Forelimb muscle (tissue), 1 donor: ENCODE results near the gene TMEM139. TPM values are rescaled to one million over a fixed set of nuclear protein-coding genes. Genes with fewer than 3 reads are reported as not detected.
"Not testable (repeated sequence)": the region's sequence is repeated elsewhere in the genome, so short reads cannot be mapped to it uniquely, and the experiment has no call there.

Experiments used
- DNase-seq: peaks from one replicate; pipeline ENCODE4 v3.0.0-alpha.2; 2013; ENCODE audit warnings: low read depth
- polyA plus RNA-seq: library from polyadenylated mRNA; unstranded; fragments of 120-200 nt; gene quantifications from one replicate; pipeline ENCODE4 v1.2.1, GENCODE V29; 2013; ENCODE audit not compliant: insufficient read length

The TMEM139 gene
- polyA plus RNA-seq, 1 donor: 1.0 TPM

DNA sequence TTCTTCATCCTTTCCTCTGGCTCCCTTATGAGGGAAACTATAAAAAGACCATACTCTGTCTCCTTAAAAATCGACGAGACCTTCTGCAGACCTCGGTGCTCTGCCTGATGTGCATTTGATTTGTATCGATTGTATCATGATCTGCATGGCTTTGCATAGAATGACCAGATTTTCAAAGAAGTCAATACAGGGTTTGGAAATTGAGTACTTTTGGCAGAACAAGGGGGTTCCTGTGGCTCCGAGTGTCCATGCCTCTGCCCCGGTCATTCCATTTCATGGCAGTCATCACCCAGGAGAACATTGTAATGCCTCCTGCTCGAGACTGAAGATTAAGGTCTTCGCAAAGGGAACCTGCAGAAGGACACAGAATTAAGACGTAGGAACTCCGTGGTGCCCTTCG, 4.1 kb downstream of the TMEM139 start:
- no peak for DNase-seq

DNA sequence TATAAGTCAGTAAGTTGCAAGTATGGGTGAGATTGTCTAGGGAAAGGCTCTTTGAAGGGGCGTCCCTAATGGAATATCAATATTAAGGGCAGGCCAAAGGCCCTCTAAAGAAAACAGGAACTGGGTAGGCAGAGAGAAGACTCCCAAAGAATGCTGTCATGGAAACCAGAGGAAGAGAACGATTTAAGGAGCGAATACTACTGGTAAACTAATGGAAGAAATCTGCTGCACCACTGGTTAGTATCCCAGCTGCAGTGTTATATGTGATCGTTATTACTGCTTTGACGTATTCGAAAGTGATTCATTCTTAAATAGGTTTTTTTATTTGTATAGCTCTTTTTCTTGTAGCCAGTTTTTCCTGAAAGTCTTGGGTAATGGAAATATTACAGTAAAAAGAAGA, 4.7 kb downstream of the TMEM139 start:
- DNase-seq: no peak

DNA sequence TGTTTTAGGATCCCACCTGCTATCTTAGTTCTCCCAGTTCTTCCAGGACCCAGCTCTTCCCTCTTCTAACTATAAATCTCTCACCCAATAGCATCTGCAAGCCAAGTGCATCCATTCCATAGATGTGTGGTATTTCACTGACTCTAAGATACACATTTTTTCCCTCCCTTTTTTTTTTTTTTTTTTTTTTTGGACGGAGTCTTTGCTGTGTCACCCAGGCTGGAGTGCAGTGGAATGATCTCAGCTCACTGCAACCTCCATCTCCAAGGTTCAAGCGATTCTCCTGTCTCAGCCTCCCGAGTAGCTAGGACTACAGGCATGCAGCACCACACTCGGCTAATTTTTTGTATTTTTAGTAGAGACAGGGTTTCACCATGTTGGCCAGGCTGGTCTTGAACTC, 5.1 kb downstream of the TMEM139 start:
- DNase-seq: not testable (repeated sequence)

DNA sequence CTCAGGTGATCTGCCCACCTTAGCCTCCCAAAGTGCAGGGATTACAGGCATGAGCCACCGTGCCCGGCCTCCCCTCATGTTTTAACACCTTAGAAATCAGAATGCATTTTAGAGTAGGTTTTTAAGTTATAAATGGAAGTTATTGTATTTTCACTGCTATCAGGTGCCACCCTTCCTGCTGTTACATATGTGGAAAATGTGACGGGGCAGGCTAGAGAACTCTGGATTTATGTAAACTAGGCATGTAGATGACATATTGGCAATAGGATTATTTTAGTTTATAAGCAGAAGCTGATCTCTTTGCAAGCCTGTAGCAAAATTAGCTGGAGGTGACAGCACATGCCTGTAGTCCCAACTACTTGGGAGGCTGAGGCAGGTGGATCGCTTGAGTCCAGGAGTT, 5.5 kb downstream of the TMEM139 start:
- no peak for DNase-seq

DNA sequence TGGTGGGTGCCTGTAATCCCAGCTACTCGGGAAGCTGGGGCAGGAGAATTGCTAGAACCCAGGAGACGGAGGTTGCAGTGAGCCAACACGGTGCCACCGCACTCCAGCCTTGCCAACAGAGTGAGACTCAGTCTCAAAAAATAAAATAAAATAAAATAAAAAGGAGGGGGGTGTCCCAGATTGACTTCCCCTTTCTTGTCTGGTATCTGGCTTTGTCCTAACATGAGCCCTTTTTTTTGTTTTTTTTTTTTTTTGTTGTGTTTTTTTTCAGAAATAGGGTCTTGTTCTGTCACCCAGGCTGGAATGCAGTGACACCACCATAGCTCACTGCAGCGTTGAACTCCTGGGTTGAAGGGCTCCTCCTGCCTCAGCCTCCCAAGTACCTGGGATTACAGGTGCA, 8.1 kb downstream of the TMEM139 start:
- DNase-seq: no peak

DNA sequence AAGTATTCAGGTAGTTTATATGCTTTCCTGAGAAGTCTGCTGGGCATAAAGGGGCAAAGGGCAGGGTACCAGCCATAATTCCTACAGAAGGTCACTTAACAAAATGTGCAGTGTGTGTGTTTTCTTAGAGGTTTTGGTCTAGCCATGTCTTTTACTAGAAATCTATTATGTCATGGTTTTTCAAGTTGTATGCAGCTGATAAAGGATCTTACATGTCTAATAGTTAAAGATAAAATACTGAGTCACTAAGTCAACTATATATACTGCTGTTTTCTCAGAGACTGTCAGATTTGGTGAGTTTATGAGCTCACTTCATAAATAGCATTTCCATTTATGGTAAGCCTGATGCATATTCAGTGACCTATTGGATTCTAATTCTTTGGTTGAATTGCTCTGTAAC, 11.1 kb downstream of the TMEM139 start:
- no peak for DNase-seq

DNA sequence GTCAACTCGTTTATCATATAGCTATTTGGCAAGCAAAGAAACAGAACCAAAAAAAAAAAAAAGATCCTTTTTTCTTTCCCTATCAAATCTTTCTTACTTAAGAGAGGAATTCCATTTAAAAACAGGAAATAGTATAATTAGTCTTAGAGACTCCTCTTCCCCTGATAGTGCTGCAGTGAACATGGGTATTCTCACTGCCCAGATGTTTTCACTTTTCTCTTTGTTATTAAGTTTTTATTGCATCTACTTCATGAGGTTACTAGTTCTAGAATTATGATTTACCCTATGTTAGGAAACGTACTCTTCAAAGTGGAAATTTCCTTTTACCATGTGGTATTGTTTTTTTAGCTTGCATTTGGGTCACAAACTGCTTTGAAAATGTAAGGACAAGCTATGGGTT, 11.9 kb downstream of the TMEM139 start:
- DNase-seq: no peak

DNA sequence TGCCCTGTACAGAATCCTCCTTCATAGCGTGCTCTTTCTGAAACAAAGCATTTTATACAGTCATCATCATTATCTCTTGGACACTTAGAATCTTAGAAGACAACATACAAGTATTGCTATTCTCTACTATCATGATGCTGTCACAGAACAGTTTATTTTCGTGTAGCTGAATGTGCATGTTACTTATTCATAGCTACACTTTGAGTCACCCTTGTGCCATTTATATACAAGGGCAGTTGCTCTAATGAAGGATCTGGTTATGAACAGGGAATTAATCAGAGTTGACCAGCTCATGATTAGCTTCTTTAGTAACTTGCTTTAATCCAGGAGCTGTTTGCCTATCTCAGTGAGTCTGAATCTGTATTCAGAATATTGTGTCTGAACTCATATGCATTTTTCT, 14.6 kb downstream of the TMEM139 start:
- no peak for DNase-seq

DNA sequence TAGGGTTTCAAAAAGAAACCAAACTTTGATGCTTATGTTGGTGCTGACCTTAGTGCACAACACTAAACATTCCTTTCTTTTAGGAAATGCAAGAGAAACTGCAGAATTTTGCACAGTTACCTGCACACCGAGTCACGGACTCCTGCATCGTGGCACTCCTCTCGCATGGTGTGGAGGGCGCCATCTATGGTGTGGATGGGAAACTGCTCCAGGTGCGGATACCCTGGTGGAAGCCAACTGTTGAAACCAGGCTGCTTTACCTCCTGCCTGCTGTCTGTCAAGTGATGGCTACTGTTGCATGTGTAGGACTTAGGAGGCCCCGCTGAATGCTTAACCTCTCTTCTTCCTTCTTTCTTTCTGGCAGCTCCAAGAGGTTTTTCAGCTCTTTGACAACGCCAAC, 15.1 kb downstream of the TMEM139 start:
- DNase-seq: no peak

DNA sequence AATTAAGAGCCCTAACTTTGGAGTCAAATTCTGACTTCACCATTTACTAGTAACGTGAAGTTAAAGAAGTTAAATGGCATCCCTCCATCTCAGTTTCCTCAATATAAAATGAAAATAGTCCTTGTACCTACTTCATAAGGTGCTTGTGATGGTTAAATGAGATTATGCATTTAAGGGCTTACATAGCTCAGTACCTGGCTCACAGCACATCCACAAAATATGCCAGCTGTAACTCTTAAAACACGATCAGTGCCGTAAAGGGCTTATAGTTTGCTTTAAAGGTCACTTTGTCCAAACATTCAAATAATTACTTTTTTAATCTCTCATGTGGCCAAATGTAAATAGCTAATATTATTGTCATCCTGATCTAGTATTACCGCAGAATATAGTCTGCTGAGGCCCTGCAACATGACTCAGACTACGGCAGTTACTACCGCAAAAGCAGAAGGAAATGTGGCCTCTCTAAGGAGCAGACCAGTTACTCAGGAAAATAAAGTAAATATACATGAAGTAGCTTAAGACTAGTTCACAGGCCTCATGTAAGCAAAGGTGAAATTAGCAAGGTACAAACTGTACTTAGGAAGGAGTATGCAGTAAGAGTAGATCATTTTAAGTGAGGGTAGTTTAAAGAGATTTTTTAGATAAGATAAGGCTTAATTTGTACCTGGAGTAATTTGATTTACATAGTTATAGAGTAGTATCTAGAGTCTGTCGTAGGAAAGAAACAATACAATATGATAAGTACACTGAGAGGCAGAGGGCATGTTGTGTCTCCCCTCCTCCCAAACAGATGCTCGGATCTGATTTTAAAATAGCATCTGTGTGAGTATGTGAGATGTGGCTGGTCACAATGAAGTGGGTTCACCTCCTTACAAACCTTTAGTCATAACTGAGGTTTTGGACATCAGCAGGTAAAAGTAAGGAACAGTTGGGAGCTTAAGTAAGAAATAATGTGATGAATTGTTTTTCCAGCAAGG, 16.5 kb downstream of the TMEM139 start:
- no peak for DNase-seq

DNA sequence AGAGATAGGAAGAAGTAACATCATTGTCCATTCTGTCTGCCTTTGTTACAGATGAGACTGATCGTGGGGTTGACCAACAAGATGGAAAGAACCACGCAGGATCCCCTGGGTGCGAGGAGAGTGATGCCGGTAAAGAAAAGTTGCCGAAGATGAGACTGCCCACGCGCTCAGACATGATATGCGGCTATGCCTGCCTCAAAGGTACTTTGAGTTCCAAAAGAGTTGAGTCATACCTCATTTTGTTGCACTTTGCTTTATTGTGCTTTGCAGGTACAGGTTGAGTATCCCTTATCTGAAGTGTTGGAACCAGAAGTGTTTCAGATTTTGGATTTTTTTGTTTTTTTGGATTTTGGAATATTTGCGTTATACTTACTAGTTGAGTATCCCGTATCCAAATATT, 19.0 kb downstream of the TMEM139 start:
- DNase-seq: no peak

DNA sequence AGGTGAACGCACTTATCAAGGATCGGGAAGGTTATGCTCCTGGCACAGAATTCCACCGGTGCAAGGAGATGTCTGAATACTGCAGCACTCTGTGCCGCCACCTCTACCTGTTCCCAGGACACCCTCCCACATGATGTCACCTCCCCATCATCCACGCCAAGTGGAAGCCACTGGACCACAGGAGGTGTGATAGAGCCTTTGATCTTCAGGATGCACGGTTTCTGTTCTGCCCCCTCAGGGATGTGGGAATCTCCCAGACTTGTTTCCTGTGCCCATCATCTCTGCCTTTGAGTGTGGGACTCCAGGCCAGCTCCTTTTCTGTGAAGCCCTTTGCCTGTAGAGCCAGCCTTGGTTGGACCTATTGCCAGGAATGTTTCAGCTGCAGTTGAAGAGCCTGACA, 20.2 kb downstream of the TMEM139 start:
- no peak for DNase-seq

DNA sequence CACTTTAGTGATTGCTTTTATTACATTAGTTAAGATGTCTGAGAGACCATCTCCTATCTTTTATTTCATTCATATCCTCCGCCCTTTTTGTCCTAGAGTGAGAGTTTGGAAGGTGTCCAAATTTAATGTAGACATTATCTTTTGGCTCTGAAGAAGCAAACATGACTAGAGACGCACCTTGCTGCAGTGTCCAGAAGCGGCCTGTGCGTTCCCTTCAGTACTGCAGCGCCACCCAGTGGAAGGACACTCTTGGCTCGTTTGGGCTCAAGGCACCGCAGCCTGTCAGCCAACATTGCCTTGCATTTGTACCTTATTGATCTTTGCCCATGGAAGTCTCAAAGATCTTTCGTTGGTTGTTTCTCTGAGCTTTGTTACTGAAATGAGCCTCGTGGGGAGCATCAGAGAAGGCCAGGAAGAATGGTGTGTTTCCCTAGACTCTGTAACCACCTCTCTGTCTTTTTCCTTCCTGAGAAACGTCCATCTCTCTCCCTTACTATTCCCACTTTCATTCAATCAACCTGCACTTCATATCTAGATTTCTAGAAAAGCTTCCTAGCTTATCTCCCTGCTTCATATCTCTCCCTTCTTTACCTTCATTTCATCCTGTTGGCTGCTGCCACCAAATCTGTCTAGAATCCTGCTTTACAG, 20.8 kb downstream of the TMEM139 start:
- DNase-seq: no peak

DNA sequence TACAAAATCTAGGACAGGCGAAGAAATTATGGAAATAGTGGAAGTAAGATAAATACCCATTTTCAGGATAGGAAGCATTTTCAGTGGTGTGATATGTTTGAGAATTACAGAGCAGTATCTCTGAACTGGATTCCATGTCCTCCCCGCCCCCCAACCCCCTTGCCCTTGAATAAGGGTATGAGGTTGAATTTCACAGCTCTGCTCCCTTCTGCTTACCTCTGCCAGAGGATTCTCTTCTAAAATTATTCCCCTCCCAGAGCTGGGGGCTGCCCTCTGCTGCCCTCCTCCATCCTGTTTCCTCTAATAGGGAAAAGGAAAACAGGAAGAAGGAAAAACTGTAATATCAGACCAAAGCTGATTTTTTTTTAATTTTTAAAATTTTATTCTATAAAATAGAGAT, 23.9 kb downstream of the TMEM139 start:
- DNase-seq: no peak

DNA sequence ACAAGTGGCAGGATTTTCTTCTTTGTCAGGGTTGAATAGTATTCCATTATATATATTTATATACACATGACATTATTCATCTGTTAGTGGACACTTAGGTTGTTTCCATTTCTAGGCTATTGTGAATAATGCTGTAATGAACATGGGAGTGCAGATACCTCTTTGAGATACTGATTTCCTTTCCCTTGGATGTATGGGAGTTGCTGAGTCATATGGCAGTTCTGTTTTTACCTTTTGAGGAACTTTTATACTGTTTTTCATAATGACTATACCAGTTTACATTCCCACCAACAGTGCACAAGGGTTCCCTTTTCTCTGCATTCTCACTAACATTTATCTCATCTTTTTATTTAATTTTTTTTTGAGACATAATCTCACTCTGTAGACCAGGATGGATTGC, 29.4 kb downstream of the TMEM139 start:
- no peak for DNase-seq

DNA sequence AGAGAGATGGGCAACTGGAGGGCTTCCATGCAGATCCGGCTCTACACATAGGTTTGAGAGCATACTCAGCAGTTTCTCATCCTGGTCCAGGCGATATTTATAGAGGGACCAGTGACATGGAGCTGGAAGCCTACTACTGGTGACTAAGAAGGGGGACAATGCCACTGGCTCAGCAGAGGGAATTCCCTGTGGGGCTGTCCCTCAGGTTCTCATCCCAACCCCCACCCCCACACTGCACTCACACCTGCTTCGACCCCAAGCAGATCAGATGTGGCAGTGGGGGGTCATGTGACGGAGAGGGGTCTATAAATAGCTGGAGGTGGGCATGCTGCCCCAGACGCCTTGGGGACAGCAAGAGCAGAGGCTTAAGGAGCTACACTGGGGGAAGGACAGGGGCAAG, 31.0 kb downstream of the TMEM139 start, which contains the start of gene CLCN1:
Gene CLCN1, plus strand, starts transcription at position 336 of the 400 bp plus-strand sequence. CDS start 102 bp downstream, outside the sequence.
- DNase-seq: no peak

DNA sequence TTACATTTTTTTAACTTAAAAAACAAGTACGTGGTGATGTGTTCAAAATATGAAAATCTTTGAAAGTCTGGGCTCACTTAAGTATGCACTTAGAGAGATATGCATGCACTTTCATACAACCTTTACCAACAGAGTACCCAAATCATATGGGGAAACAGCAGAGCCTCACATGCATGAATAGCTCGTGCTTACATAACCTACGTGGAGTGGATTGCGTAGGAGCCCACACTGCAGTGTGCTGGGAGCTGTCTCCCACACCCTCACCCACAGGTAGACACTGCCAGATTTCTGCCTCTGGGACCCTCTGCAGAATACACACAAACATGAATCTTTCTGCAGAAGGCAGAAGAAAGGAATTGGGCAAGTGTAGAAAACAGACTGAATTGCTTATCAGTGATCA, 31.7 kb downstream of the TMEM139 start:
- no peak for DNase-seq

DNA sequence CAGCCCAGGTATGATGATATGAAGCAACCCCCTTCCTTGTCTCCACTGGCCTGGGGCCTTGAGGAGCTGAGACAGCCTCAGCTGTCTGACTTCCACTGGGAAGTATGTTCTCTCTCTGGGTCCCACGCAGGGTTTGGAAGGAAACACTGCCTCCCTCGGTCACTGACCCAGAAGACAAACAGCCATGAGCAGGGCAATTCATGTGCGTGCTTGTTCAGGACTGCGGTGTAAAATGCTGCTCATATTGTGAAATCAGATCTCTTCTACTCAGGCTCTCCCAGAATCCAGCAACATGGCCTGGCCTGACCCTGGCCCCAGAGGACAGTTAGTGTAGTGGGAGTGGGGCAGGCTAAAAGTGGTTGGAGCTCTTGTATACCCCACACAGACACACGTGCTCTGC, 33.9 kb downstream of the TMEM139 start:
- DNase-seq: no peak

DNA sequence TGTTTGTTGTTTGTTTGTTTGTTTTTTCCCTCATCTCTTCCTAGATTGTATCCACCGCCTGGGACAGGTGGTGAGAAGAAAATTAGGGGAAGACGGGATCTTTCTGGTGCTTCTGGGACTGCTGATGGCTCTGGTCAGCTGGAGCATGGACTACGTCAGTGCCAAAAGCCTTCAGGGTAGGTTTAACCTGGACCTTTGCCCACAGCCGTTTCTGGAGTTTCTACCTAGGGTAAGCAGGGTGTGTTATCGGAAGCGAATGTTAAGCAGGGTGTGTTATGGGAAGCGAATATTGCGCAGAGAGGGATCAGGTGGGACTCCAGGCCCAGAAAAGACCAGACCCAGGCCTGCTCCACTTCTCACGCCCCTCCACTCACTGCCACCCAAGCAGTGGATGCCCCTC, 35.9 kb downstream of the TMEM139 start:
- no peak for DNase-seq

DNA sequence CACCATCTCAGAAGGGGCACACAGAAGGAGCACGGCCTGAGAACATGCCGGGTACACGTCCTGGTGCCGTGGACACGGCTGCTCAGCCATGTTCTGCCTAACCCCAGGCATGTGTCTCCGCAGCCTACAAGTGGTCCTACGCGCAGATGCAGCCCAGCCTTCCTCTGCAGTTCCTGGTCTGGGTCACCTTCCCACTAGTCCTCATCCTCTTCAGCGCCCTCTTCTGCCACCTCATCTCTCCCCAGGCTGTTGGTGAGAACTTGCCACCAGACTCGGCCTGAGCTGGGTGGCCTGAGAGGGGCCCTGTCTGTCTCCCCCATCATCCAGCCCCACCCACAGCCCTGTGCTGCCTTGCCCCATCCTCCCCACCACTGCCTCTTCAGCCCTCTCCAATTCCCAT, 36.5 kb downstream of the TMEM139 start:
- DNase-seq: no peak

DNA sequence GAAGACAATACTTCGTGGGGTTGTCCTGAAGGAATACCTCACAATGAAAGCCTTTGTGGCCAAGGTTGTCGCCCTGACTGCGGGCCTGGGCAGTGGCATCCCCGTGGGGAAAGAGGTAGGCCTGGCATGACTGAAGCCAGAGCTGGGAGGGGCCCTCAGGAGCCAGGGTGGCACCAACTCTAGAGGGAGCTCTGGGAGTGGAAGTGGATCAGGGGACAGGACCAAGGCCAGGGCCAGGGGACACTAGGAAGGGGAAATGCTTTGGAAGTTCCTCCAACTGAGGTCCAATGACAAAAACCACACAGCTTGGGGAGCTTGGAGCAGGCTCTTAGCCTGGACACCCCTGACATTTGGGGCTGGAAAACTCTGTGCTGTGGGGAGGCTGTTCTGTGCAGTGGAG, 37.0 kb downstream of the TMEM139 start:
- no peak for DNase-seq

DNA sequence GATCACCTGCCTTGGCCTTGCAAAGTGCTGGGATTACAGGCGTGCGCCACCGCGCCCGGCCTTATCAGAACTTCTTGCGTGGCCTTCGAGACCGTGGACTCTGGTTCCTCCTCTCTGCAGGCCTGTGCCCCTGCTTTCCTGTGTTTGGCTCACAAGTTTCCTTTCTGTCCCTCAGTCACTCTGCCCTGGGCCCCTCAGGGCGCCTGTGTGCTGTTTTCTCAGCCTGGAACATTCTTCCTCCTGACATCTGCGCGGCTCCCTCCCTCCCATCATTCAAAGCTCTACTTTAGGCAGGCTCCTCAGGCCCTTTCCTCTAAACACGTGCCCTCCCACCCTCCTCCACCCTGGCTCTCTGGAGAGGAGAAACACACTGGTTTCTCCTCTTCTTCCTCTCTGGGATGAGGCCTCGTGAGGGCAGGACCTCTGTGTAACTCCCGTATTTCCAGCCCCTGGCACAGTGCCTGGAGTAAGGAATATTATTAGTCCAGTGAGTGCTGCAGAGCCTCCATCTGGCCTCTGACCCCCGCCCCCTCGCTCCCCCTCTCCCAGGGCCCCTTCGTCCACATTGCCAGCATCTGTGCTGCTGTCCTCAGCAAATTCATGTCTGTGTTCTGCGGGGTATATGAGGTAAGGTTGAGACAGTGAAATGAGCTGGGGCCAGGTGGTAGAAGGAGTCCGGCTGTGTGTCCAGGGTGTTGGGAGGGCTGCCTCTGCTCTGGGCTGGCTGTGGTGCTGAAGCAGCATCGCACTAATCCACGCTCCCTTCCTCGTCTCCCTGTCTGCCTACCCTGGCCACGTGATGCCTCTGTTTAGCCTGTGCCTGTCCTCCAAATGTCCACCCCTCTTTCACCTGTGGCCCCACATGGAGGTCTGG, 38.2 kb downstream of the TMEM139 start:
- no peak for DNase-seq
